ENCODE measurements around the gene PSD.

DNA sequence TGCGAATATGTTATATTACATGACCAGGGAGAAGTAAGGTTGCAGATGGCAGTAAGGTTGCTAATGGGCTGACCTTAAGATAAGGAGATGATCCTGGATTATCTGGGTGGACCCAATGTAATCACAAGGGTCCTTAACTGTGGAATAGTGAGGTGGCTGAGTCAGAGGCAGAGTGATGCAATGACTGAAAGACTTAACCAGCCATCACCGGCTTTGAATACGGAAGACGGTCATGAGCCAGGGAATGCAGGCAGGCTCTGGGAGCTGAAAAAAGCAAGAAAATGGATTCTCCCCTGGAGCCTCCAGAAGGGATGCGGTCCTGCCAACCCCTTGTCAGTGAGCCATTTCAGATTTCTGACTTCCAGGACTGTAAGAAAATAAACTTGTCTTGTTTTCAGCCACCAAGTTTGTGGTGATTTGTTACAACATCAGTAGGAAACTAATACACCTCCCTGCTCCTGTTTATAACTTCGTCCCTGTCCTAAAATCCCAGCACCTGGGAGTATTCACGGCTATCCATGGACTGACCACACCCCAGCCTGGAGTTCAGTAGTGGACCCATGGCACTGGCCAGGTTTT, 37.4 kb upstream of the PSD start:
- TF ChIP-seq CTCF (conservative IDR thresholded peaks at IDR 0.05 in 1 of 2, IDR thresholded peaks at IDR 0.05 in 1 of 2; ENCODE audit: low read depth in 1 of 2, low read length in 2 of 2) (no peak), EZH2 (IDR thresholded peaks at IDR 0.05; ENCODE audit: low read length, missing control alignments) (no peak)
